K562 (cell line): ENCODE measurements around the gene PIGX. TPM values are rescaled to one million over a fixed set of nuclear protein-coding genes. Genes with fewer than 3 reads are reported as not detected.
A peak's percentile ranks its signal among the peaks of the same experiment; 100 is the strongest.

Experiments used
- ATAC-seq: fragments of 200-7000 bp; cut with Tn5 transposase; 3 replicates; pipeline ENCODE4 v1.9.1; 2020; ENCODE audit warnings: moderate library complexity
- BruUV-seq: library from RNA; stranded (reverse); fragments of 400-500 nt; replicated peaks from 2 replicates; lab custom pipeline; 2021; lab: Mats Ljungman, UMichigan
- CTCF ChIA-PET: fragments of 300-600 bp; formaldehyde crosslinking; extraction: SDS; loops from one replicate; lab custom pipeline; 2021; ENCODE audit warnings: low intra/inter-chr PET ratio; lab: Yijun Ruan, JAX
- POLR2A ChIA-PET: fragments of 300-600, 350-650 bp; sonication (Branson Sonifier 250); formaldehyde crosslinking; extraction: SDS; loops from one replicate; lab custom pipeline; 2021; ENCODE audit warnings: antibody characterized with exemption, inconsistent platforms; lab: Yijun Ruan, JAX
- DNase-seq, 4 experiments: peaks; one replicate each; pipeline versions ENCODE4 v3.0.0 to v3.0.0-alpha.2; 2011 to 2018; ENCODE audit warnings: low spot score in 3 of 4, mixed read lengths in 3 of 4; ENCODE audit errors: extremely low read depth in 1 of 4
- FAIRE-seq: peaks from 2 replicates; lab custom pipeline; 2011; peaks lifted over from hg19 to GRCh38; lab: Jason Lieb, UNC
- H2AFZ ChIP-seq: 2 replicates; pipeline ENCODE4 v1.6.0; 2011; ENCODE audit warnings: low read depth, low read length, control low read depth, inconsistent platforms
- H3K27ac ChIP-seq: fragments of 200-600 bp; 3 replicates; pipeline ENCODE4 v1.8.0; 2011; ENCODE audit warnings: low read depth, mild to moderate bottlenecking, control low read depth, inconsistent platforms, low read length, moderate library complexity, mixed read lengths; ENCODE audit errors: extremely low read depth
- H3K27me3 ChIP-seq, 2 experiments: fragments of 300-600 bp in 1 of 2; 2 replicates in 1 of 2; 3 replicates in 1 of 2; pipeline versions ENCODE4 v1.6.0 to v1.8.0; 2011; ENCODE audit warnings: inconsistent platforms in 2 of 2, low read length in 2 of 2, mild to moderate bottlenecking in 1 of 2, mixed read lengths in 1 of 2, moderate library complexity in 1 of 2; ENCODE audit not compliant: control insufficient read depth in 2 of 2, insufficient read depth in 2 of 2
- H3K36me3 ChIP-seq: fragments of 300-600 bp; 3 replicates; pipeline ENCODE4 v1.8.0; 2011; ENCODE audit warnings: mild to moderate bottlenecking, low read length, inconsistent platforms; ENCODE audit not compliant: control insufficient read depth, insufficient read depth
- H3K4me1 ChIP-seq, 2 experiments: fragments of 200-600 bp in 1 of 2; replicated peaks in 1 of 2; 2 replicates in 1 of 2; 3 replicates in 1 of 2; pipeline versions ENCODE4 v1.5.1 to v1.8.0; 2011; ENCODE audit warnings: inconsistent platforms in 2 of 2, low read length in 2 of 2, mild to moderate bottlenecking in 1 of 2, mixed read lengths in 1 of 2, moderate library complexity in 1 of 2; ENCODE audit not compliant: control insufficient read depth in 2 of 2, insufficient read depth in 2 of 2
- H3K4me2 ChIP-seq: 2 replicates; pipeline ENCODE4 v1.6.1; 2011; ENCODE audit warnings: low read length, control low read depth, inconsistent platforms, mixed read lengths; ENCODE audit not compliant: insufficient read depth
- H3K4me3 ChIP-seq: fragments of 200-600 bp; sonication (generic), shearing (Covaris generic); 2 replicates; pipeline ENCODE4 v1.5.1; 2016; ENCODE audit warnings: control low read depth, inconsistent platforms
- H3K79me2 ChIP-seq: fragments of 200-600 bp; 3 replicates; pipeline ENCODE4 v1.8.0; 2011; ENCODE audit warnings: low read length, inconsistent platforms; ENCODE audit not compliant: control insufficient read depth, insufficient read depth
- H3K9ac ChIP-seq, 2 experiments: 2 replicates each; pipeline versions ENCODE4 v1.6.0 to v1.6.1; 2011; ENCODE audit warnings: low read depth in 2 of 2, low read length in 2 of 2, control low read depth in 1 of 2, inconsistent platforms in 1 of 2, mild to moderate bottlenecking in 1 of 2, mixed read lengths in 1 of 2; ENCODE audit not compliant: insufficient read depth in 1 of 2
- H3K9me1 ChIP-seq: one replicate; pipeline ENCODE4 v1.6.0; 2011; ENCODE audit warnings: inconsistent platforms, mild to moderate bottlenecking, low read length, moderate library complexity; ENCODE audit not compliant: control insufficient read depth, insufficient read depth
- H3K9me3 ChIP-seq: replicated peaks from 2 replicates; pipeline ENCODE4 v1.5.1; 2011; ENCODE audit warnings: low read depth, low read length, inconsistent platforms; ENCODE audit not compliant: control insufficient read depth, insufficient read depth
- H4K20me1 ChIP-seq: replicated peaks from 2 replicates; pipeline ENCODE4 v1.6.1; 2011; ENCODE audit warnings: low read length, inconsistent platforms, mixed read lengths; ENCODE audit not compliant: control insufficient read depth, insufficient read depth
- ATF7 ChIP-seq: fragments of 450-650 bp; IDR thresholded peaks from 2 replicates; pipeline ENCODE4 v1.7.1; 2014; ENCODE audit warnings: mild to moderate bottlenecking, moderate library complexity
- CEBPB ChIP-seq: fragments of 450-650 bp; IDR thresholded peaks from 2 replicates; pipeline ENCODE4 v1.6.1; 2016; ENCODE audit warnings: missing genetic modification characterization, missing compliant biosample characterization
- MCM3 ChIP-seq: fragments of 450-650 bp; IDR thresholded peaks from 2 replicates; pipeline ENCODE4 v1.6.1; 2016
- NBN ChIP-seq: fragments of 450-650 bp; IDR thresholded peaks from 2 replicates; pipeline ENCODE4 v1.6.1; 2016; ENCODE audit warnings: low read depth, mild to moderate bottlenecking
- RNF219 ChIP-seq: fragments of 250-450 bp; sonication (Bioruptor Pico); IDR thresholded peaks from 2 replicates; pipeline ENCODE4 v1.5.0; 2022; ENCODE audit warnings: mild to moderate bottlenecking
- ZNF449 ChIP-seq: fragments of 250-450 bp; sonication (Bioruptor Pico); IDR thresholded peaks from 2 replicates; pipeline ENCODE4 v1.8.0; 2022; ENCODE audit warnings: moderate library complexity, mild to moderate bottlenecking, inconsistent platforms
- ZNF583 ChIP-seq: fragments of 250-450 bp; sonication (Bioruptor Pico); IDR thresholded peaks from 2 replicates; pipeline ENCODE4 v1.4.0; 2020
- ZSCAN32 ChIP-seq: fragments of 450-650 bp; formaldehyde crosslinking; IDR thresholded peaks from 2 replicates; pipeline ENCODE4 v1.4.0; 2020; ENCODE audit warnings: mild to moderate bottlenecking, moderate library complexity
- WGBS: fragments of 100-300 bp; shearing (Covaris generic); methylation state at CpG from one replicate; pipeline ENCODE4 v1.1.6; 2016; ENCODE audit warnings: low coverage, mixed read lengths; ENCODE audit not compliant: insufficient coverage; ENCODE audit errors: missing lambda C conversion rate; 5-methylcytosine and 5-hydroxymethylcytosine counted together
- in situ Hi-C: fragments of 300-500 bp; cut with MboI; formaldehyde crosslinking; loops from 4 replicates; pipeline ENCODE4 v1.15.0; 2018; ENCODE audit warnings: inconsistent platforms, mixed read lengths
- intact Hi-C: fragments of 100-400 bp; cut with micrococcal nuclease; formaldehyde crosslinking; loops from 2 replicates; pipeline ENCODE4 v1.14.2; 2022
- polyA plus RNA-seq, 8 experiments: library from polyadenylated mRNA; depleted of rRNA in 4 of 8; stranded (reverse) in 5 of 8; unstranded in 3 of 8; fragments of >200 nt; fragmentation: Nextera tagmentation in 2 of 8; fragmentation: Illumina TruSeq in 1 of 8; extraction: Ambion mirVana in 2 of 8; extraction: Trizol in 1 of 8; gene quantifications; 2 replicates each; pipeline versions ENCODE4 v1.2.1 to v1.2.3, GENCODE V29; 2011 to 2014; ENCODE audit warnings: inconsistent platforms in 1 of 8, missing spikeins in 1 of 8
- total RNA-seq, 7 experiments: library from RNA; depleted of rRNA in 6 of 7; stranded (reverse); fragments of >200 nt in 6 of 7; fragmentation: Illumina TruSeq in 2 of 7; extraction: Trizol in 2 of 7; gene quantifications; 2 replicates each; pipeline versions ENCODE4 v1.2.1 to v1.2.3, GENCODE V29; 2011 to 2021; ENCODE audit warnings: low replicate concordance in 1 of 7
- TF ChIP-seq, protein P1 (sequence below), 2 experiments: fragments of 150-350 bp in 1 of 2; IDR thresholded peaks; 2 replicates each; pipeline ENCODE4 v1.6.1; 2012 to 2016; ENCODE audit warnings: low read depth in 2 of 2, low read length in 2 of 2, mild to moderate bottlenecking in 1 of 2, moderate library complexity in 1 of 2

Gene PIGX
- total and polyA plus RNA-seq, 9 of the 15 experiments (the other 6 are each of a cell fraction or from before 2014, with no cell fraction given): 3.7 to 36.3 (median 26.9) TPM

DNA sequence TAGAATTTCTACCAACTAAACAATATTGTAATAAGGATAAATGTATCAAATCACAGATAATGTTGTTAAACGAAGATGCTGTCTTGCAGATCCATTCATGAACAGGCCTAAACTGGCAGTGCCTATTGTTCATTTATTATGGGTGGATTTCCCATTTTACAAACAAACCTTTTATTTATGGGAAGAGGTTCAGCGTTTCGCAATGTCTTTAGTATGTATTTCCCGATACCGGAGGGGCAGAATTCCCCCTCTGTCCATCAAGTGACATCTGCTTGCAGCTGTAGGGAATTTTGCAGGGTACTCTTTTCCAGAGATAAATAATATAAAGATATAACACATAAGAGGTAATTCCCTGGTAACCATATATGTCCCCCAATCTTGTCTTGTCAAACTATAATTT, 5.8 kb upstream of the PIGX start:
- peaks cover 2 to 6% of the 10 kb centered on the region in 2 experiments; a peak in 3 of 5 replicates for H3K4me1 ChIP-seq
- no TSS peak for BruUV-seq
- ChIA-PET POLR2A (interaction anchor here (1.0 to 1.1 kb wide), 2 partner anchors 15 to 161 kb away, joined by 3 to 4 read pairs; partner anchors contain the start of gene SENP5), CTCF (no interaction called here)
- intact Hi-C loops (no loop called here), in situ Hi-C loops (no loop called here)
- DNase-seq (no peak), ATAC-seq (no peak), FAIRE-seq (no peak)
- H3K27me3 ChIP-seq: no peaks in the 10 kb centered on the region
- H3K79me2 ChIP-seq: no peaks in the 10 kb centered on the region
- no peak overlapping the region for H3K9ac ChIP-seq
- no peaks in the 10 kb centered on the region for H3K36me3 ChIP-seq
- no peak overlapping the region for H2AFZ ChIP-seq
- no peaks in the 10 kb centered on the region for H4K20me1 ChIP-seq
- 32% methylated on average over 5 of the region's 5 CpGs for WGBS
- no peaks in the 10 kb centered on the region for H3K9me1 ChIP-seq
- H3K9me3 ChIP-seq: no peaks in the 10 kb centered on the region
- TF ChIP-seq ZNF583 (no peak), CEBPB (tag) (peak; percentile 80), ZSCAN32 (CRISPR knock-in tag) (no peak)
- H3K4me3 ChIP-seq: no peak overlapping the region
- H3K27ac ChIP-seq: no peak overlapping the region
- no peak overlapping the region for H3K4me2 ChIP-seq

GRCh38 chr3:196706731-196707130, 5.4 kb upstream of the PIGX start:
- Histone ChIP-seq H2AFZ (no peak overlapping the region), H3K9me3 (no peaks in the 10 kb centered on the region), H3K79me2 (no peaks in the 10 kb centered on the region), H3K9me1 (no peaks in the 10 kb centered on the region), H3K4me1 (peaks cover 4 to 6% of the 10 kb centered on the region in 2 experiments; a peak in 4 of 5 replicates), H3K36me3 (no peaks in the 10 kb centered on the region), H4K20me1 (no peaks in the 10 kb centered on the region), H3K4me2 (no peak overlapping the region), H3K27ac (no peak overlapping the region), H3K4me3 (no peak overlapping the region), H3K9ac (no peak overlapping the region), H3K27me3 (no peaks in the 10 kb centered on the region)
- in situ Hi-C loops: no loop called here
- intact Hi-C loops: no loop called here
- DNase-seq: no peak
- ATAC-seq: no peak
- POLR2A ChIA-PET: interaction anchor here (1.0 kb wide), 1 partner anchor 10 kb away, joined by 4 read pairs; no protein-coding TSS in a partner anchor
- FAIRE-seq: no peak
- 88% methylated on average over 3 of the region's 4 CpGs for WGBS
- CTCF ChIA-PET: no interaction called here
- no TSS peak for BruUV-seq
- TF ChIP-seq NBN (no peak), ATF7 (no peak), ZNF449 (no peak), MCM3 (no peak), RNF219 (no peak)
- TF ChIP-seq, protein P1, sequence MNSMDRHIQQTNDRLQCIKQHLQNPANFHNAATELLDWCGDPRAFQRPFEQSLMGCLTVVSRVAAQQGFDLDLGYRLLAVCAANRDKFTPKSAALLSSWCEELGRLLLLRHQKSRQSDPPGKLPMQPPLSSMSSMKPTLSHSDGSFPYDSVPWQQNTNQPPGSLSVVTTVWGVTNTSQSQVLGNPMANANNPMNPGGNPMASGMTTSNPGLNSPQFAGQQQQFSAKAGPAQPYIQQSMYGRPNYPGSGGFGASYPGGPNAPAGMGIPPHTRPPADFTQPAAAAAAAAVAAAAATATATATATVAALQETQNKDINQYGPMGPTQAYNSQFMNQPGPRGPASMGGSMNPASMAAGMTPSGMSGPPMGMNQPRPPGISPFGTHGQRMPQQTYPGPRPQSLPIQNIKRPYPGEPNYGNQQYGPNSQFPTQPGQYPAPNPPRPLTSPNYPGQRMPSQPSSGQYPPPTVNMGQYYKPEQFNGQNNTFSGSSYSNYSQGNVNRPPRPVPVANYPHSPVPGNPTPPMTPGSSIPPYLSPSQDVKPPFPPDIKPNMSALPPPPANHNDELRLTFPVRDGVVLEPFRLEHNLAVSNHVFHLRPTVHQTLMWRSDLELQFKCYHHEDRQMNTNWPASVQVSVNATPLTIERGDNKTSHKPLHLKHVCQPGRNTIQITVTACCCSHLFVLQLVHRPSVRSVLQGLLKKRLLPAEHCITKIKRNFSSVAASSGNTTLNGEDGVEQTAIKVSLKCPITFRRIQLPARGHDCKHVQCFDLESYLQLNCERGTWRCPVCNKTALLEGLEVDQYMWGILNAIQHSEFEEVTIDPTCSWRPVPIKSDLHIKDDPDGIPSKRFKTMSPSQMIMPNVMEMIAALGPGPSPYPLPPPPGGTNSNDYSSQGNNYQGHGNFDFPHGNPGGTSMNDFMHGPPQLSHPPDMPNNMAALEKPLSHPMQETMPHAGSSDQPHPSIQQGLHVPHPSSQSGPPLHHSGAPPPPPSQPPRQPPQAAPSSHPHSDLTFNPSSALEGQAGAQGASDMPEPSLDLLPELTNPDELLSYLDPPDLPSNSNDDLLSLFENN (IDR thresholded peaks at IDR 0.05; ENCODE audit: low read depth in 2 of 2, low read length in 2 of 2): no peak
